NCI-H2196 (cell line): ENCODE results near the gene PRIM2.
"Not testable (repeated sequence)": the region's sequence is repeated elsewhere in the genome, so short reads cannot be mapped to it uniquely, and the experiment has no call there.

ENCODE experiments used
- DNase-seq: peaks from one replicate; lab custom pipeline; 2025; ENCODE audit not compliant: unreplicated experiment; lab: John Stamatoyannopoulos, UW

The PRIM2 gene

DNA sequence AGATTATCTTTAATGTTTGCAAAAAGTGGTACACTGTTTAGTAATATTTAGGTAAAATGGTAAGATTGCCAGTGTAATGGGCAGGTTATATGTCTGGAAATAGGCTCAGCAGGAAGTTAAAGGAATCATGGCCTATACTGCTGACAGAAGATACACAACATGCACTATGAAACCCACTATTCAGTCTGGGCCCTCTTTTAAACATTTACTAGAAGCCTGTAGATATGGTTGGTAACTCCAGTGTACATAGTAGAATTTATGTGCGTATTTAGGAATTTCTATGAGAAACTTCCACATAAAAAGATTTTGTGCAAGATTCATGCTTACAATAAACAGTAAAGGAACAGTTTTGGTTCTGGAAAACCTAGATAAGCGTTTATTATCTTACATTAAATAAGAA, 178.8 kb downstream of the PRIM2 start:
- not testable (repeated sequence) for DNase-seq

DNA sequence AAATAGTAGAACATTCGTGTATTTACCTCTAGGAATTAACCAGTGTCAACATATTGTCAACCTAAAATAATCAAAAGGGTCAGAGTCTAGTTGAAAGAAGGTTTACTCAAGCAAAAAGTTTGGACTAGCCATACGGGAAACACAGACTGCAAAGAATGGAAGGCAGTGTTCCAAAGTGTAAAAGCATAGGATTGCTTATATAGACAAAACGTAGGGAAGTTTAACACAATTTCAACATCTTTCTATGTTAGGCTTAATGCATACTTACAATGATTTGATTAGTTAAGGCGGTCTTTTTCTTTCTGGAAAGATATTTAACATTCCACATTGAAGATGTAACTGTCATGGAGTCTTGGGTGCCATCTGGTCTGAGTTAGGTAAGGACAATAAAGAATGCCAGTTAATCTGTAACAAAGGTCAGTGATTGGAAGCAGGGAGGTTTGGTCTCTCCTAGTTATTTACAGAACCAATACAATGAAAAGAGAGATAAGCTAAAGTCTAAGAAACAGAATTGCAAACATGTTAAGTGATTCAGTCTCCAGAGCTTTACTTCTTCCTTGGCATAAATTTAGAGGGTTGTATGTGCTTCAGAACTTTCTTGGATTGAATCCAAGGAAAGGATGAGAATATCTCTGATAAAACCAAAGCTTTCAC, 183.1 kb downstream of the PRIM2 start:
- not testable (repeated sequence) for DNase-seq

DNA sequence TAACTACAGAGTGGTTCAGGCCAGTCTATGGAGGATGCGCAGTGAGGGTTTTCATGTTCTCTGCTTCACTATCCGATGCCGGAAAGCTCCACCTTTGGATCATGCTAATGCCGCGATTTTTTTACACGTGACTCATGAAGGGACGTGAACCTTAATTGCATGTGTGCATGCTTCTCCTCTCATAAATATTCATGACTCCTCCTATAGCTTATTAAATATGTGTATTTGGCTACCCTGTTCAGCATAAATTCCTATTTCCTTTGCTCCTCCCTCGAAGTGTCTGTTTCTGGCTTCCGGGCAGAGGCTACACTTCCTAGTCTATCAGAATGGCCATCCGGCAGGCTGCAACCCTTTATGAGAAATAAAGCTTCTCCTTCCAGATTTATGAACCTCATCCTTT, 185.0 kb downstream of the PRIM2 start:
- not testable (repeated sequence) for DNase-seq

DNA sequence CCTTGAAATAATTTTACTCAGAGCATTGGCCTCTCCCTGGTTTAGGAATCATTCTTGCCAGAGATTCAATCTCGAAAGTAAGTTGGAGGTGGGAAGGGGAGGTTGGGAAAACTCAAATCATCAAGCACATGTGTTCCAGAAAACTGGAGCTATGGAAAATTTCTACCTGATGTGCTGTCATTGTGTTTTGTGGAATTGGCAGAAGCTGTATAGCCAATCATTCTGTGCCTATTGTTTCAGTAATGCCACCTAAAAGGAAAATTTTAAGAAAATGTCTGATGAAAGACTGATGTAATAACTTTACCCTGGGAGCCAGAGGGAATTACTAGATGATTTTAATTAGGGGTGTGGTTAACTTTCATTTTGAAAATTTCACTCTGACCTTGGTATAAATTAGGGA, 187.8 kb downstream of the PRIM2 start:
- not testable (repeated sequence) for DNase-seq

DNA sequence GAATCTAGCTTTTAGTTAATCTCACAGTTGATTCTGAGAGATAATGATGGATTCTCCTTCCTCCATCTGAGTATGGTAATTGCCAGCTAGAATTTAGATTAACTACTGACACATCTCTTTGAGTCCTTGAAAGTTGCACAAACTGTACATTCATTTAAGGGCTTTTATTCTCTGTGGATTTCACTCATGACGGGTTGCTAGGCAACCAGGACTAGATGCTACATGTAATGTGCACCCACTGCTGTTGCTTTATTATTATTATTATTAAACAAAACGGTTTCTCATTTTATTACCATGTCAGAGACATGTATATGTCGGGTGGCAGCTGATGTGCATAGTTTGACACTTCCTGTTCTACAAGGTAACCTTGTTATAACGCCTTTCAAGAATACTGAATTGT, 193.0 kb downstream of the PRIM2 start:
- not testable (repeated sequence) for DNase-seq

DNA sequence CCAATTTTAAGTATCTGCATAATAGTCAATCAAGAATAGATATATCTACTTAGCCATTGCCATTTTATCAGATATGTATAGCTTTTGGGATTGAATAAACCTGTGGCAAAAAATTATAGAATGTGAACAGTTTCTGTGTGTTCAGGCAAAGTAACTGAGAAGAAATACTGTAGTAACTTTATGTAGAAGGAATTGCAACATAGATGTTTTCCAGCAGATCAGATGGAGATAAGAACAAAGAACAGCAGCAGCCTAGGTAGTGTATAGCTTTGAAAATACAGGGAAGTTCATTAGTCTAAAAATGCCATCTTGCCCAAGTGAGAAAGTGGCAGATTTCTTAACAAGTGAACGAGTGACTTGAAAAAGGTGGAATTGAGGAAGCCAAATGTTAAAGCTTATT, 197.7 kb downstream of the PRIM2 start:
- DNase-seq, result not testable (repeated sequence)

DNA sequence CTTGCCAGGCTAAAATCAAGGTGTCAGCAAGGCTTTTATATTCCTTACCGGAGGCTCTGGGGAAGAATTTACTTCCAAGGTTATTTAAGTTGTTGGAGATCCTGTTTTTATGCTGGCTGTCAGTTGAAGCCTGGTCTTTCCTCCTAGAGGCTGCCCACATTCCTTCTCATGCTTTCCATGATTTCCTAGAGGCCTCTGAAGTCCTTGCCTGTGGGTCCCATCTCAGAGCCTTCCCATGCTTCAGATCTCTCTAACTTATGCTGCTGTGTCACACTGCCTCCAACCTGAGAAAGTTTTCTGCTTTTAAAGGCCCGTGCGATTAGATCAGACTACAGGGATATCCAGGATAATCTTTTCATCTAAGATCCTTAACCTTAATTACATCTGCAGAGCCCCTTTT, 198.4 kb downstream of the PRIM2 start:
- DNase-seq, result not testable (repeated sequence)

- DNase-seq, result not testable (repeated sequence)
These were observed 199.3 kb downstream of the PRIM2 start for GRCh38 chr6:57516776-57517175.

DNA sequence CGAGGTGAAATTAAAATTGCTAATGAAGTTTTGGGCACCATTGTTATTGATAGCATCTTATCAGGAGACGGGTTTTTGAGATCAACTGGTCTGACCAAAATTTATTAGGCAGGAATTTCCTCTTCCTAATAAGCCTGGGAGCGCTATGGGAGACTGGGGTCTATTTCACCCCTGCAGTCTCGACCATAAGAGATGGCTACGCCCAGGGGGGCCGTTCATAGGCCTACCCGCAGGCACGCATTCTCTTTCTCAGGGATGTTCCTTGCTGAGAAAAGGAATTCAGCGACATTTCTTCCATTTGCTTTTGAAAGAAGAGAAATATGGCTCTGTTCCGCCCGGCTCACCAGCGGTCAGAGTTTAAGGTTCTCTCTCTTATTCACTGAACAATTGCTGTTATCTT, 201.8 kb downstream of the PRIM2 start:
- not testable (repeated sequence) for DNase-seq

DNA sequence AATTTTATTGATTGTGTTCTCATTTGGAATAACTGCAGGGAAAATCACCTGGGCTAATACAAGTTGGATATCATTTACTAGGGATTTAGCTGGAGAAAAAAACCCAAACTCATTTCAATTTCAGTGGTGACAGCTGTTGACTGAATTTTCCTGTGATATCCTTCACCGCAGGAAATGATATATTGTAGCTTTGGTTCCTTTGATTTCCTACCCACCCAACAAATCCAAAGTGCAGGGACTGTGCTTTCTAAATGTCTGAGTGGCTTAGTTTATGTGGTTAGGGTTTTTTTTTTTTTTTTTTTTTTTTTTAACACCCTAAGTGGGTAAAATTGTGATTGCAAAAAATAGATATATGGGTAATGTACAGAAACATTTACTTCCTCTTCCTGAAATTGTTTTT, 203.7 kb downstream of the PRIM2 start:
- DNase-seq, result not testable (repeated sequence)

DNA sequence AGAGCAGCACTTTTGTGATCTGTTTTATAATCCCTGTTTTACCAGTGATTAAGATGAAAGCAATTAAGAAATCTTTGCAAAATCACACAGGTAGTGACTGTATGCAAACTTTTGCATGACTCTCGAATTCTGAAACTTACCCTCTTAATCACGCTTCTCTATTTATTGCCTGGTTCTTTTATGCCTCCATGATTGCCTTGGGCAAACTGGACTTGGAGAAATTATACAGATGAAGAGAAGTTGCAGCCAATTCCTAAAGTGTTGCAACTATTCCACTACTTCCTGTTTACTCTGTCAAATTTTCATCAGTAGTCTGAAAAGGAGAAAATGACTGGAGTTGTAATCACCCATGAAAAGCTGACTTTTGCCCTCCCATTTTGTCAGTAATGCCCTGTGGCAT, 205.8 kb downstream of the PRIM2 start:
- DNase-seq, result not testable (repeated sequence)

GRCh38 chr6:57529755-57530154, 212.3 kb downstream of the PRIM2 start:
- DNase-seq, result not testable (repeated sequence)

DNA sequence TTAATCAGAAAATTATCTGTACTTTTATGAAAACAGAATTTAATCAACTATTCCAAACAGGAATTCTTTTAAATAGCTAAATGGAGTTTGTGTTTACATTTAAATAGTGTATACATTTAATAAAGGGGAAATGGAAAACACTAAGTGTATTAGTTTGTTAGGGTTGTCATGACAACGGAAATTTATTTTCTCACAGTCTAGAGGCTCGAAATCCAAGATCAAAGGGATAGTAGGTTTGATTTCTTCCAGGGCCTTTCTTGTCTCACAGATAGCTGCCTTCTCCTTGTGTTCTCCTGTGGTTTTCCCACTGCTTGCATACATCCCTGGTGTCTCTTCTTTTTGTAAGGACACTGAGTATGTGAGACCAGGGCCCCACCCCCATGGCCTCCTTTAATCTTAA, 215.2 kb downstream of the PRIM2 start:
- not testable (repeated sequence) for DNase-seq

GRCh38 chr6:57535121-57535520, 217.7 kb downstream of the PRIM2 start:
- DNase-seq, result not testable (repeated sequence)

- DNase-seq, result peak; percentile 25
These were observed 218.6 kb downstream of the PRIM2 start for GRCh38 chr6:57535994-57536393.

DNA sequence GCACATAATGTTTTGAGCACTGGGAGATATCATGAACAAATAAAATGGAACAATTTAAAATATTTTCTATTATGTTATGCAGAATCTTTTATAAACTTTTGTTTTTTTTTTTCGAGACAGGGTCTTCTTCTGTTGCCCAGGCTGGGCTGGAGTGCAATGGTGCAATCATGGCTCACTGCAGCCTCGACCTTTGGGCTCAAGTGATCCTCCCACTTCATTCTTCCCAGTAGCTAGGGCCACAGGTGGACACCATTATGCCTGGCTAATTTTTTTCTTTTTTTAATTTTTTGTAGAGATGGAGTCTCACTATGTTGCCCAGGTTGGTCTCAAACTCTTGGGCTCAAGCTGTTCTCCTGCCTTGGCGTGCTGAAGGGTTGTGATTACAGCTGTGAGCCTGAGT, 220.5 kb downstream of the PRIM2 start:
- DNase-seq, result not testable (repeated sequence)

GRCh38 chr6:57551961-57552360, 234.5 kb downstream of the PRIM2 start:
- DNase-seq, result not testable (repeated sequence)

DNA sequence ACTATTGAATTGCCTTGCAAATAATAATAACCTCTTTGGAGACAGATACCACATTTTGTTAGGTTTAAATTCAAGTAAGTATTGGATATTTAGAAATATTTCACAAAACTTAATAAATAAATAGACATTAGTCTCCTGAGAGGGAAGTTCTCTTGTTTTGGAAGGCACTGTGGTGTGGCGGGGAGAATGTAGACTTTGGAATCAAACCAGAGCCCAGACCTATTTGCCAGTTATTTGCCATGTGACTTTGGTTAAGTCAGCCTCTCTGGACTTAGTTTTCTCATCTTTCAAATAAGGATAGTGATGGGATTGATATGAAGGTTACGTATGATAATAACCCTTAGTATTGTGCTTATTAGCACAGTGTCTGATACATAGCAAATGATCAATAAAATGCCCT, 240.4 kb downstream of the PRIM2 start:
- DNase-seq, result not testable (repeated sequence)

DNA sequence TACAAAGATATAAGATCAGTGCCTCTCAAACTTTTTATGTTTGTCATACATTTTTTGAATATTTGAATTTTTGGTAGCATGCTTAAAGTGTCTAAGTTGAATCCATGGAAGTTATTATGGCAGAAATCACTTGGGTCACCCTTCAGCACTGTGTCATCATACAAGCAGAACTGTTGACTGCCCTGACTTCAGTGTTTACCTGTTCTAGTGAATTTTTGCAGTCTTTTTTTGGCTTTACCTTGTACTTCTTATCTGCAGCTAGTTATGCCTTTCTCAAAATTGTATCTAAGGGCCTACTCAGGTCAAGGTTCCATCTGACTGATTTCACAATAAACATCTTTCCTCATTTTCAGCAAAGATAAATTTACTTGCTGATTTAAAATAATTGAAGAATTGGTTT, 241.7 kb downstream of the PRIM2 start:
- not testable (repeated sequence) for DNase-seq

DNA sequence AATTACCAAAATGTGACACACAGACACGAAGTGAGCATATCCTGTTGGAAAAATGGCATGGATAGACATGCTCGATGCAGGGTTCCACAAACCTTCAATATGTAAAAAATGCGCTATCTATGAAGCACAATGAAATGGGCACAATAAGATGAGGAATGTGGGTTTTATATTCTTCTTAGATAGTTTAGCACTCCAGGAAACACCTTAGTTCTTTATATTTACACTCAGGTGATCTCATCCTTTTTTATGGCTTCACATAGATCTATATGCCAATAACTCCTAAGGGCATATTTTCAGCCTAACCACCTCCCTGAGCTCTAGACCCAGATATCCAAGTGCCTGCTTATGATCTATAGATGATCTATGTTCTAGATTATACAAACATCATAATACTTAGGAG, 244.8 kb downstream of the PRIM2 start:
- not testable (repeated sequence) for DNase-seq

- peak; percentile 22 for DNase-seq
These were observed 254.7 kb downstream of the PRIM2 start for GRCh38 chr6:57572119-57572518.

DNA sequence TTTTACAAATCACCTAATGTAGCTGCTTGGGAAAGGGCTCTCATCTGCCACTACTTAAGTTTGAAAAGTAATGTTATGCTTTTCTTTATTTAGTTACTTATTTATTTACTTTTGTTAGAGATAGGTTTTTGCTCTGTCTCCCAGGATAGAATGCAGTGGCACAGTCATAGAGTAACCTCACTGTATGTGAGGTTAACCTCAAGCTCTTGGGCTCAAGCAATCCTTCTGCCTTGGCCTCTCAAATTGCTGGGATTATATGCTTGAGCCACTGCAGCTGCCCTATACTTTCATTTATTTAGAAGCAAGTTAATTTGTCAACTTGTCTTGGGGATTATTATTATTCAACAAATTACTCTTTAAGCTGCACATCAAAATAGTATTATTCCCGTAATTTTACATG, 255.4 kb downstream of the PRIM2 start:
- not testable (repeated sequence) for DNase-seq

DNA sequence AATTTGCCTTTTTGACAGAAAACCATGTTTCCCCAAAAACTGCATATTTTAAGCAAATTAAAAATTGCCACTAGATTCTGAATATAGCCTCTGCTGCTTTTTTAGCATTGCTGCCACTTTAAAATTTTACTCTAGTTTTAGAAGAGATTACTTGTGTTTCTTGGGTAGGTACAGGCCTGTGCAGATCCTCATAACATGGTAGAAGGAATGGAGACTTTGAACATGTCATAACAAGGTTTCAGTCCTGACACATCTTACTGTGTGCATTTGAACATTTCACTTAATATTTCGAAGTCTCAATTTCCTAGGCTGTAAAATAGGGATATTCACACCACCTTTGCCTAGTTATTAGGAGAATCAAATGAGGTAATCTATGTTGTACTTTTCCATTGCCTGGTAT, 259.6 kb downstream of the PRIM2 start:
- DNase-seq, result not testable (repeated sequence)
